A673 (cell line): ENCODE results near the gene SSBP1.

Experiments used
- CTCF ChIP-seq: fragments of 300-800, 200-600 bp; sonication (generic); conservative IDR thresholded peaks from 2 replicates; pipeline ENCODE4 v1.5.1; 2017; ENCODE audit warnings: low read depth, mild to moderate bottlenecking, antibody characterized with exemption, low read length, moderate library complexity, mixed read lengths
- EZH2 ChIP-seq: fragments of 200-600 bp; sonication (generic); IDR thresholded peaks from 2 replicates; pipeline ENCODE4 v1.6.1; 2017; ENCODE audit warnings: borderline replicate concordance, low read depth, mild to moderate bottlenecking, mixed read lengths, antibody characterized with exemption, low read length; ENCODE audit not compliant: poor library complexity, severe bottlenecking

GRCh38 chr7:141739250-141739649, 1.1 kb downstream of the SSBP1 start:
- TF ChIP-seq CTCF, result no peak
- no peak for TF ChIP-seq EZH2
